AG04449 (cell line): ENCODE data around the gene CNTNAP2.
"Not testable (repeated sequence)": the region's sequence is repeated elsewhere in the genome, so short reads cannot be mapped to it uniquely, and the experiment has no call there.

Experiments used
- CTCF ChIA-PET: fragments of 350-600 bp; formaldehyde crosslinking; extraction: SDS; loops from one replicate; lab custom pipeline; 2021; ENCODE audit warnings: antibody characterized with exemption; lab: Yijun Ruan, JAX
- POLR2A ChIA-PET: fragments of 400-600, 350-600 bp; formaldehyde crosslinking; extraction: SDS; loops from one replicate; lab custom pipeline; 2020; ENCODE audit warnings: antibody characterized with exemption, inconsistent platforms; lab: Yijun Ruan, JAX
- DNase-seq: peaks from one replicate; pipeline ENCODE4 v3.0.0-alpha.2; 2010; ENCODE audit warnings: low read depth, low spot score
- H3K4me3 ChIP-seq: 2 replicates; pipeline ENCODE4 v1.5.1; 2011; ENCODE audit warnings: low read depth, mild to moderate bottlenecking, control low read depth, low read length
- CTCF ChIP-seq: IDR thresholded peaks from one replicate; pipeline ENCODE4 v1.5.1; 2011; ENCODE audit warnings: mild to moderate bottlenecking, moderate library complexity, low read length, control low read depth, inconsistent platforms; ENCODE audit not compliant: insufficient read depth; ENCODE audit errors: missing control alignments

Gene CNTNAP2

GRCh38 chr7:148447221-148447849 lies 2330.7 kb downstream of the CNTNAP2 start:
- CTCF ChIA-PET, result no interaction called here
- no peak overlapping the region for H3K4me3 ChIP-seq
- POLR2A ChIA-PET, result no interaction called here
- DNase-seq, result no peak
- TF ChIP-seq CTCF, result no peak

DNA sequence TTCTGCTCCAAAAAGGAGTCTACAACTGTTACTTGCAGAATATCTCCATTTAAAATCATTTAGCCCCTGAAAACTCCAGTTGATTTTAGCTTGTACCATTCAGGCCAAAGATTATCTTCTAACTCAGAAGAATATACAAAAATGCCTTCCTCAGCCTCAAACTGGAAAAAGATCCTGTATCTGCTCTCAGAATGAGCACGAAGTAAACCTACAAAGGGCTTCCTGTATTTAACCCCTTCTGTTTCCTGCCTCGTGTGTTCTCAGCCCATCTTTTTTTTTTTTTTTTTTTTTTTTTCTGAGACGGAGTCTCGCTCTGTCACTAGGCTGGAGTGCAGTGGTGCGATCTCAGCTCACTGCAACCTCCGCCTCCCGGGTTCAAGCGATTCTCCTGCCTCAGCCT lies 2334.9 kb downstream of the CNTNAP2 start:
- H3K4me3 ChIP-seq, POLR2A ChIA-PET, CTCF ChIA-PET, DNase-seq: not testable (repeated sequence)

DNA sequence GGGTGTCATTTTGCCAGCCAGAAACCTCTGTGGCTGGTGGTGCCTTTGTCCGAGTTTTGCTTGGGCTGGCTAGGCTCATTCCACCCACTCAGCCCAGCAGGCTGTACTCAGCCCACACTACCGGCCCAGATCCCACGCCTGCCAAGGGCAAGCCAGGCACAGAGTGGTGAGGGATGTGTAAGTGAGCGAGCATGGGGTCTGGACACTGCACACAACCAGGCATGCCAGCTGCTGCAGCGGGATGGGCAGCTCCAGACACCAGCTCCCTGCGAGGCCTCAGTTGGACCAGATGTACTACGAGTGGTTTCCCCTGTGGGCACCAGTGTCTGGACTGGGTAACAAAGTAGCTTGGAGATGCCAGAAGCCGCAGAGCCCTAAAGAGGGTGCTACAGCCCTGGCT lies 2339.8 kb downstream of the CNTNAP2 start:
- POLR2A ChIA-PET, result no interaction called here
- H3K4me3 ChIP-seq, result no peak overlapping the region
- no peak for TF ChIP-seq CTCF
- CTCF ChIA-PET, result no interaction called here
- DNase-seq, result no peak

DNA sequence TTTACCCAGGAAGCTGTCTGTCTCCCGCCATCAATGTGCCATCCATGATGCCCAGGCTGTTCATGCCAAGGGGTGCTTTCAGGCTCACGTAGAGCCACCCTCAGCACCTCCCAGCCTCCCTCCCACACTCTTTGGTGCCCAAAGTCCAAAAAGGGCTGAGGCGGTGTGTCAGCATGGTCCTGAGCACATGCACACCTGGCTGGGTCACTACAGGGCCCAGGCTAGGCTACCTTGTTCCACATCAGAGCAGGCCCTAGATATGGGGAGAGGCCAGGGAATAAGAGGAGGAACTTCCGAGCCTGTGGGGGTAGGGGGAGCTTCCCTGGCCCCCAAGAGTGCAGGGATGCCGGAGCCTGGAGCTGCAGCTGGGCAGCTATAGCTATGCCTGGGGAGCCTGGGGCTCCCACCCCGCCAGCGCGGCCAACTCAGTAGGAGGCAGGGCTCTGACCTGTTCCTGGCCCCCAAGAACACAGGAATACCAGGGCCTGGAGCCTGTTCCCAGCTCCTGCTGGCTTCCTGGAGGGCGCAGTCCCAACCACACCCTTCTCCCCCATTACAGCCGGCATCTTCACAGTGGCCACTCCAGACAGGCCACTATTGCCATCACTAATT lies 2340.8 kb downstream of the CNTNAP2 start:
- CTCF ChIA-PET, result no interaction called here
- TF ChIP-seq CTCF, result no peak
- no peak for DNase-seq
- POLR2A ChIA-PET, result no interaction called here
- no peak overlapping the region for H3K4me3 ChIP-seq

- CTCF ChIA-PET, result no interaction called here
These were observed 2341.7 kb downstream of the CNTNAP2 start for GRCh38 chr7:148458263-148458662.

DNA sequence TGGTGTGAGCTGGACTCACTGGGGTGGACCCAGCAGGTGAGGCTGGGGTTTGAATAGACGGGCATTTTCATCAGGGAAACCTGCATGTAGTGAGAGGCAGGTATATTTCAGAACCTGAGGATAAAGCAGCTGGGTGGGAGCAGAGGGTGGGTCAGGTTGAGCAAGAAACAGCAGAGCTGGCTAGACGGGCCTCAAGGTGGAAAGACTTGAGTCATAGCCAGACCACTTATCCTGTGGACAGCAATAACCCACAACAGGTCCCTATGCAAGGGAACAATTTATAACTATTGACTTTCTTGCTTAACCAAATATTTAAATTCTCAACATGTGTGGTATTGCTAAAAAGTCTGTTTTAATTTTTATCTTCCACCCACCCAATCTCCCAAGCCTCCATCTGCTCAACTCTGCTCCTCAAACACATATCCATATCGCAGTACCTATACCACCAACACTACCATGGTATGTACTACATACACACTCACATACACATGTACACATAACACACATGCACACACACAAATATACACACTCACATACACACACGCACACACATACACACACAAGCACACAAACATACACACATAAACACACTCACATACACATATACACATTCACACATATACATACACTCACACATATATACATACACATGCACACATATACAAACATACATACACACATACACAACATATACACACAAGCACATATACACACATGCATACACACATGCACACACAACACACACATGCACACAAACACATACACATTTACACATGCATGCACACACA lies 2345.0 kb downstream of the CNTNAP2 start:
- TF ChIP-seq CTCF, result no peak
- ChIA-PET CTCF (no interaction called here), POLR2A (no interaction called here)
- no peak for DNase-seq
- H3K4me3 ChIP-seq, result no peak overlapping the region

More at GRCh38 chr7:148458263-148458662, 2341.7 kb downstream of the CNTNAP2 start:
- DNase-seq, result no peak
- no peak for TF ChIP-seq CTCF
- no peak overlapping the region for H3K4me3 ChIP-seq
- POLR2A ChIA-PET, result no interaction called here

- CTCF ChIA-PET, H3K4me3 ChIP-seq, DNase-seq, POLR2A ChIA-PET: not testable (repeated sequence)
These were observed 2346.2 kb downstream of the CNTNAP2 start for GRCh38 chr7:148462774-148463173.
